ENCODE data around the gene DHRS9.

DNA sequence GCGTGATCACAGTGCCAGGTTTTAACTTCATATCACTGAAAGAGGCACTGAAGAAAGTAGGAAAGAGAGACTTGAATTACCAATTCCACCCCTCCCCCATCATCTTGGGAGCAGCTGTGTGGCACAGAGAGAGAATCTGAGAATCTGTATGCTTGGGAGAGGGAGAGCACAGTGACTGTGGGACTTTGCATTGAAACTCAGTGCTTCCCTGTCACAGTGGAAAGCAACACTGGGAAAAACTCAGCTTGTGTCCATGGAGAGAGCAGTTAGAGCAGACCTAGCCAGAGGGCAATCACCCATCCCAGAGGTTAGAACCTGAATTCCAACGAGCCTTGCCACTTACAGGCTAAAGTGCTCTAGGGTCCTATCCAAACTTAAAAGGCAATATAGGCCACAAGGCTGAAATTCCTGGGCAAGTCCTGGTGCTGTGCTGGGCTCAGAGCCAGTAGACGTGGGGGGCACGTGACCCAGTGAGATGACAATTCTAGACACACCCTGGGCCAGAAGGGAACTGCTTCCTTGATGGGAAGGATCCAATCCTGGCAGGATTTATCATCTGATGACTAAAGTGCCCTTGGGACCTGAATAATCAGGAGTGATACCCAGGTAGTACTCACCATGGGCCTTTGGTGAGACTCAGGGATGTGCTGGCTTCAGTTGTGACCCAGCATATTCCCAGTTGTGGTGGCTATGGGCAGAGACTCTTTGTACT lies 22.8 kb upstream of the DHRS9 start:
- TF ChIP-seq, protein P1, sequence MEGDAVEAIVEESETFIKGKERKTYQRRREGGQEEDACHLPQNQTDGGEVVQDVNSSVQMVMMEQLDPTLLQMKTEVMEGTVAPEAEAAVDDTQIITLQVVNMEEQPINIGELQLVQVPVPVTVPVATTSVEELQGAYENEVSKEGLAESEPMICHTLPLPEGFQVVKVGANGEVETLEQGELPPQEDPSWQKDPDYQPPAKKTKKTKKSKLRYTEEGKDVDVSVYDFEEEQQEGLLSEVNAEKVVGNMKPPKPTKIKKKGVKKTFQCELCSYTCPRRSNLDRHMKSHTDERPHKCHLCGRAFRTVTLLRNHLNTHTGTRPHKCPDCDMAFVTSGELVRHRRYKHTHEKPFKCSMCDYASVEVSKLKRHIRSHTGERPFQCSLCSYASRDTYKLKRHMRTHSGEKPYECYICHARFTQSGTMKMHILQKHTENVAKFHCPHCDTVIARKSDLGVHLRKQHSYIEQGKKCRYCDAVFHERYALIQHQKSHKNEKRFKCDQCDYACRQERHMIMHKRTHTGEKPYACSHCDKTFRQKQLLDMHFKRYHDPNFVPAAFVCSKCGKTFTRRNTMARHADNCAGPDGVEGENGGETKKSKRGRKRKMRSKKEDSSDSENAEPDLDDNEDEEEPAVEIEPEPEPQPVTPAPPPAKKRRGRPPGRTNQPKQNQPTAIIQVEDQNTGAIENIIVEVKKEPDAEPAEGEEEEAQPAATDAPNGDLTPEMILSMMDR (IDR thresholded peaks at IDR 0.05) = no peak
- TF ChIP-seq EZH2 (IDR thresholded peaks at IDR 0.05; ENCODE audit: borderline replicate concordance, insufficient read depth, low read depth, low read length, poor library complexity, severe bottlenecking) = no peak

Data from B cell (primary cell).